ENCODE results near the gene ATOX1.
"Not testable (repeated sequence)": the region's sequence is repeated elsewhere in the genome, so short reads cannot be mapped to it uniquely, and the experiment has no call there.

ATOX1 gene

GRCh38 chr5:151733358-151734063 is 24.9 kb downstream of the ATOX1 start:
- no peak for DNase-seq (ENCODE audit: low read depth)

DNA sequence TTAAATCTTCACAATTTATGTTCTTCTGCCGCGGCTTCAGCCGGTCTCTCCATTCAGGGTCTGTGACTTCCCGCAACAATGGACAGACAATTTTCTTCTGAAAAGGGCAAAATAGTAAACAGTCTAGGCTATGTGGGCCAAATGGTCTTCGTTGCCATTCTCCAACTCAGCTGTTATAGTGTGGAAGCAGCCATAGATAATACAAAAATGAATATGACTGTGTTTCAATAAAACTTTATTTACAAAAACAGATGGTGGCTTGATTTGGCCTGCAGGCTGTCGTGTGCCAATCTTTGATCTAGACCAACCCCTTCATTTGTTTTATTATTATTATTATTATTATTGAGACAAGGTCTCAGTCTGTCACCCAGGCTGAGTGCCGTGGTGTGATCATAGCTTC is 28.1 kb downstream of the ATOX1 start:
- DNase-seq (ENCODE audit: low read depth), result no peak

- DNase-seq (ENCODE audit: low read depth), result not testable (repeated sequence)
Measured at GRCh38 chr5:151729597-151729996, 28.8 kb downstream of the ATOX1 start.

DNA sequence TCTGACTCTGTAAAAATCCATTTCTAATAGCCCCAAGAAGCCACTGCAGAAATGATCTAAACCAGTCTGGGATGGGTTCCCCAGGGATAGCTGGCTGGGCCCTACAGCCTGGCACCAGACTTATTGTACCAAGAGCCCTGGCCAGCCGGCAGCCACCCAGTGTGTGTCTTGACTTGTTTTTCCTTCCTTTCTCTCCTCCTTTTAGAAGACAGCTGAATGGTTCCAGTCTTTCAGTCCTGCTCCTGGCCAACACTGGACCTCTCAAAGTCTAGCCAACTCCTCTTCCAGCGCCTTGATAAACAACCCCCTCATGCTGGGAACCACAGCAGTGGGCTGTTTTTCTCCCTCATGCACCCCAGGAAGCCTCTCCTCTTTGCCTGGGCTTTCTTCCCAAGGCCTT is 34.1 kb downstream of the ATOX1 start:
- DNase-seq (ENCODE audit: low read depth), result no peak

- no peak for DNase-seq (ENCODE audit: low read depth)
Measured at GRCh38 chr5:151722546-151722945, 35.9 kb downstream of the ATOX1 start.

- no peak for DNase-seq (ENCODE audit: low read depth)
Measured at GRCh38 chr5:151721812-151722391, 36.5 kb downstream of the ATOX1 start.

GRCh38 chr5:151721087-151721646 is 37.3 kb downstream of the ATOX1 start:
- no peak for DNase-seq (ENCODE audit: low read depth)

DNA sequence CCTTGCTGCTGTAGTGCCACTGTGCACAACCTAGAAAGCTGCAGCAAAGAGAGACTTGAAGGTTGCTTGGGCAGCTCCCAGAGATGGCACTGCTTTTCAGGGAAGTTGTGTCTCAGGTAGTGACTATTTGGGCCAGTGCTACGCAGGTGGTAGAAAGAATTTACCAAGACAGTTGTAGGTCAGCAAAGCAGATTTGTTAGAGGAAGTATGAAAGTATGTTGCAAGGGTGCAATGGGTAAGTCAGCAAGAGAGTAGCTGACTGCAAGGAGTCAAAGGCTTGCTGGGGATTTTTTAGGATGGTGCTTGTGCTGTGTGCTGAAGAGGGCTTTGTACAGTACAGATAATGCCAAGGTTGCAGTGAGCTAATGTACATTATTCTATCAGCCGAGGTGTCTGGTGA is 38.2 kb downstream of the ATOX1 start:
- no peak for DNase-seq (ENCODE audit: low read depth)

- DNase-seq (ENCODE audit: low read depth), result no peak
Measured at GRCh38 chr5:151719228-151720000, 39.0 kb downstream of the ATOX1 start.

DNA sequence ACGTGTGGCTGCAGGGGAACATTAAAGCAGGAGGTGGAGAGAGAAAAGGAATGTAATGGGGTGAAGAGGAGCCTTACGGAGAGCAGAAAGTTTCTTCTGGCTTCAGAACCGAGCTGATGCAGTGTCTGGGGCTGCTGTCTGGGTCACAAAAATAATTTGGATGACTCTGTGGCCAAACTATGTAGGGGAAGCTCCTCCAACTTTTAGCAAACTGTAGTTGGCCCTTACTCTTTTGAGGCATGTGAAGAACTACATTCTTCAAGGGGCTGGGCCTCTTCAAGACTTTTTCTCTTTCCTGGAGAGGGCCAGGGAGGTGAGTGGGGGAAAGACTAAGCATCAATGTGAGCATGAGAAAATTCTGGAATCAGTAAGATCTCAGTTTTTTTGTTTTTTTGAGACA is 39.8 kb downstream of the ATOX1 start:
- no peak for DNase-seq (ENCODE audit: low read depth)

DNA sequence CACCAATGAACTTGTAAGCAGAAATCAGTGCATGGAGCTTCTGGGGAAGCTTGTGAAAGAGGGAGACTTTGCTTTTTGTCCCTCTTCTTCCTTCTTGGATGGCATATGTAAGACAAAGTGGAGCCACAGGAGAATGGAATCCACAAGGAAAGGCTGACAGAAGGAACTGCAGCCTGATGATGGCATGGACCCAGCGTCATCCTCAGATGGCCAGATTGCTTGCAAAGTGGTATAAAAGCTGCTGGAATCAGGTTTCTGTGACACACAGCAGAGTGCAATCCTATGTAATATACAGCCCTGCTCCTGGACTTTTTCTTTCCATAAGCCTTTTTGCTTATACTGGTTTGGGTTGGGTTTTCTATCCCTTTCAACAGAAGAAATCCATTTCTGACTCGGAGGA is 40.3 kb downstream of the ATOX1 start:
- DNase-seq (ENCODE audit: low read depth), result no peak

- DNase-seq (ENCODE audit: low read depth), result no peak
Measured at GRCh38 chr5:151717416-151717815, 41.0 kb downstream of the ATOX1 start.

DNA sequence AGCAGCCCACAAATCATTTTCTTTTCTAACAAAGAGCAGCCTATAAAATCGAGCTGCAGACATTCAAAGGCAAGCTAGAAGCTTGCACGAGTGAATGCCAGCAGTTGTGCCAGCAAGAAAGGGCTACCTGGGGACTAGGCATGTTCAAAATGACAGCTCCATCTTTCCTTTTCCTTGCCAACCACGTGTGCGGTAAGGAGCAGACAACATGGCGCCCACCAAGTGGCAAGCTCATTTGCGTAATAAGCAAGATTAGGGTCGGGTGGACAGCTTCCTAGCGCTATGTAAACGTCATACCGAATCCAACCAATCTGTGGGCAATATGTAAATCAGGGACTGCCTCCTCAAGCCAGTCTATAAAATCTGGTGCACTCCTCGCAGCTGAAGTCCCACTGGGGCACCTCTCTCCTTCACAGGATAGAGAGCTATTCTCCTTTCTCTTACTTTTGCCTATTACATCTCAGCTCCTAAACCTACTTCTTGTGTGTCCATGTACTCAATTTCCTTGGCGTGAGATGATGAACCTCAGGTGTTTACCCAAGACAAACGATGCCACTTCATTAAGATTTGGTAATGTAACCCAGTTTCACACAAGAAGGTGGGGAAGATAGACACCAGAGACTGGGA is 49.2 kb downstream of the ATOX1 start:
- DNase-seq (ENCODE audit: low read depth), result no peak

DNA sequence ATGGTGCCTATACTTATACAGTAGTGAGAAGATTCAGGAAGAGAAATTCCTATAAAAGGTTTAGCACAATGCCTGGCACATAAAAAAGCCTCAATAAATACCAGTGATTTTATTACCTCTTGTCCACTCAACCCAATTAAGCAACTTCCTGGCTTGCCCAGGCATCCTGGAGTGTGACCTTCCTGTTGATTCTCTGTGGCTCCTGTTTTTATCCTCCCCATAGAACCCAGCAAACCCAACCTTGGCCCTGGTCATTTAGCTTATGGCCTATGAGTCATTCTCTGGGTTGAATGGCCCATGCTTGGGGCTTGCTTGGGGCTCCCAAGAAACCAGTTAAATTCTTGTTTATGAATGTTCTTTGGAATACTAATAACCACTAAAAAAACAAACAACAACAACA is 50.3 kb downstream of the ATOX1 start:
- no peak for DNase-seq (ENCODE audit: low read depth)

DNA sequence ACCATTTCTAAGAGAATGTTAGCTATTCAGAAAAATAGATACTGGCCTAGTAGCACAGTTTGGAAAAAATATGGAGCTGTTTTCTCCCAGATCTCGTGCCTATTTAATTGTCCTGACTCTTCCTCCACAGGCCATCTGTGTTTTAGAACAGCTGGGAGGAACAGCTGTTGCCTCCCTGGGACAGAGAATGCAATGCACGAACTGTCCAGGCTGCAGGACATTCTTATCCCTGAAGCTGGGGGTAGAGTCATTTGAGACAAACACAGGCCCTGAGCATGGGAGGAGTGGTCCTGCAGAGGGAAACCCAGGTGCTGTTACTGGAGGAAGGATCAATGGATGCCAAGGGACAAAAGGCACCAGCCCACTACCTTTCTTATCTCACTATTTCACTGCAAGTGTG is 50.9 kb downstream of the ATOX1 start:
- no peak for DNase-seq (ENCODE audit: low read depth)

GRCh38 chr5:151706906-151707305 is 51.5 kb downstream of the ATOX1 start:
- no peak for DNase-seq (ENCODE audit: low read depth)

DNA sequence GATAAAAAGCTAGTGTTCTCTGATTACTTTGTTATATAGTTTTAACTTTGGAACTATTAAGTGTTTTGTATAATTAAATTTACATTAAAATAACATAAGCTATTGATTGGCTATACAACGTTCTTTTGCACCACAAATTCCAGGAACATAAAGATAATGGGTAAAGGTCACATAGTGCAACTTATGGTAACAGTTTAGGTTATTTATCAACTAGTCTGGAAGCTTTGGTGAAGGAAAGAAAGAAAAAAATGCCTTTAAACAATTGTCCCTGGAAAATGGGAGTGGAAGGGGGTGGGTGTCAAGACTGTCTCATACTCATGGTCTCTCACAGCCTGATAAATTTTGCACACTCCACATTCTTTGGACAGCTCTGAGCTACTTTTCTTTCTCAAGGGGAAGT is 54.7 kb downstream of the ATOX1 start:
- DNase-seq (ENCODE audit: low read depth), result no peak

DNA sequence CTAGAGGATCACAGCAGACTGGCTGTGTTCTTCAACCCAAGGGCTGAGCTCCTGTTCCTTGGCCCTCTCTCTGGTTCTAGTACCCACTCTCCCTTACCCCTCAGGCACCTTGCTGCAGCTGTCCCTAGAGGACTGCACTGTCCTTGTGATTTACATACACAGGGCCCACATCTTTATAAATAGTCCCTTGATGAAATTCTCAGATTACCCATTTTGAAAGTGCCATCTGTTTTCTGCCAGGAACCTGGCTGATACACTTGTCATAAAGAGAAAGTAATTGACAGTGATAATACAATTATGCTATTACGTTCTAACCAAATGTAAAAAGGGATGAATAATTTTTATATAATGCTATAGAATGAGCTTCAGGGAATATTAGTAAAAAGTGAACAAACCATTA is 55.2 kb downstream of the ATOX1 start:
- no peak for DNase-seq (ENCODE audit: low read depth)

GRCh38 chr5:151700820-151701219 is 57.6 kb downstream of the ATOX1 start:
- DNase-seq (ENCODE audit: low read depth), result no peak

DNA sequence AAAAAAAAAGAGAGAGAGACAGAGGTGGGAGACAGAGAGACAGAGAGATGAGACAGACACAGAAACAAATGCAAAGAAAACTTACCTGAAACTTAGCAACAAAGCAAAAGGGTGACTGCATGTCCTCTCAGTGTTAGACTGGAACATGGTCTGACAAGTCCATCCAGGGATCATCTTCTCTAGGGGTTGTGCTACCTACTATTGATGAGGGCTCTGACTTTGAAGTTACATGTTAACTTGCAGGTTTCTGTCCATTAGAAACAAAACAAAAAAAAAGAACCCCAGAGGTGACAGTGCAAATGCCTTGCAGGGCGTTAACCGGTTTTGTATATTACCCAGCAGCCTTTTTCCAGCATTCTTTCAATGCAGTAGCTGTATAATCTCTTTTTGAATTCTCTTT is 58.1 kb downstream of the ATOX1 start:
- no peak for DNase-seq (ENCODE audit: low read depth)

DNA sequence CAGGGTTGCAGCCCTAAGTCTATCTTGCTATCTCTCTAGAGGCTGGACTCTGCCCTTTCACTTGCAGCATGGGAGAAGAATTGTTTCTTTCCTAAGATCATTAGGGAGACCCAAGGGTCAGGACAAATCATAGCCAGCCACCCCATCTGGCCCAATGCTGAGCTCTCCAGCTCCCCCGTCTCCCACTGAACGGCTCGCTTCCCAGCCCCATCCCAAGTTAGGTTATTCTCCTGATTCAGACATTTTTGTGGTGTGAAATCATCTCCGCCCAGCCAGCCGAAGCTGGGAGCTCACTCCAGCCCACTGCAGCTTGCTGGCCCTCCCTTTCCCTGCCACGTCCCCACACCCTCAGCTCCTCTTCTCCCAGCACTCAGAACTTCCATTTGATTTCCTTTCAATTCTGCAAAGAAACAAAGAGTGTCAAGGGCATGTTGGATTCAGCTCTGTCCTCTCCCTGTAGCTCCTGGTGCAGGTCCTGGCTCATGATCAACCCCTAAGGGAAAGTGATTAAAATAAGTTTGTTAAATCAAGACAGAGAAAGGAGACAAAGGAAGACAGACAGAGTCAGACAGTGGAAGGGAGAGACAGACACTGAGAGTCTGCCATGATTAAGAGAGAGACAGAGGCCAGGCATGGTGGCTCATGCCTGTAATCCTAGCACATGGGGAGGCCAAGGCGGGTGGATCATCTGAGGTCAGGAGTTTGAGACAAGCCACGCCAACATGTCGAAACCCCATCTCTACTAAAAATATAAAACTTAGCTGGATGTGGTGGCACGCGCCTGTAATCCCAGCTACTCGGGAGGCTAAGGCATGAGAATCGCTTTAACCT is 59.1 kb downstream of the ATOX1 start:
- no peak for DNase-seq (ENCODE audit: low read depth)

DNA sequence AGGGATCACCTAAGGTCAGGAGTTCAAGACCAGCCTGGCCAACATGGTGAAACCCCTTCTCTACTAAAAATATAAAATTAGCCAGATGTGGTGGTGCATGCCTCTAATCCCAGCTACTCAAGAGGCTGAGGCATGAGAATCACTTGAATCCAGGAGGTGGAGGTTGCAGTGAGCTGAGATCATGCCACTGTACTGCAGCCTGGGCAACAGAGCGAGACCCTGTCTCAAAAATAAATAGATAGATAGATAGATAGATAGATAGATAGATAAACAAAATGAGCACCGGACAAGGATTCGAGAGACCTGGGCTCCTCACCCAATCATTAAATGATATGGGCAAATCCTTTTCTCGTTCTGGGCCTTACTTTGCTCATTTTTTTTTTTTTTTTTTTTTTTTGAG is 60.4 kb downstream of the ATOX1 start:
- DNase-seq (ENCODE audit: low read depth), result not testable (repeated sequence)

All from activated T-helper 9 cell treated with anti-CD3 and anti-CD28 coated beads, Interleukin-2, amount 50 U/mL, for 16 hours (primary cell).